Right lung (tissue), 5 donors: Measurements from ENCODE around the gene ATP6V0D1. TPM values are rescaled to one million over a fixed set of nuclear protein-coding genes. Genes with fewer than 3 reads are reported as not detected.
A peak's percentile ranks its signal among the peaks of the same experiment; 100 is the strongest.

Source experiments
- DNase-seq, 2 donors: peaks; one replicate each; pipeline ENCODE4 v3.0.0-alpha.2; 2013
- polyA plus RNA-seq, 5 donors: library from polyadenylated mRNA; unstranded; fragments of 120-200 nt; gene quantifications; one replicate each; pipeline versions ENCODE4 v1.2.1 to v1.2.3, GENCODE V29; 2013; ENCODE audit warnings: inconsistent platforms in 1 of 5, low replicate concordance in 1 of 5; ENCODE audit not compliant: insufficient read length in 5 of 5, insufficient read depth in 1 of 5

The ATP6V0D1 gene
- polyA plus RNA-seq, 5 donors: 44.5 to 73.4 (median 48.8) TPM

GRCh38 chr16:67445913-67446907, 34.7 kb downstream of the ATP6V0D1 start:
- peak; percentile 81 to 82 for DNase-seq

GRCh38 chr16:67445441-67445912, 35.5 kb downstream of the ATP6V0D1 start:
- DNase-seq: no peak

DNA sequence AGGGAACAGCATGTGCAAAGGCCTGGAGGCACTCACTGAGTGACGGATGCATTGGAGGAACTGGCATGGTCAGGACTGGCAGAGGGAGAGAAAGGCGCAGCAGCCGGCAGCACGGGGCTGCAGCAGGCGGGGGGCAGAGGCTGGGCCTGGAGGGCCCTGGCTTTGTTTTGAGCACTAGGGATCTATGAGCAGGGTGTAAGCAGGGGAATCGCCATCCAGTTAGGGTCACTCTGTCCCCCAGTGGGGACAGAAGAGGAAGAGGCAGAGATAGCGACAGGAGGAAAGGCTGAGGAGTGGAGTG, 35.9 kb downstream of the ATP6V0D1 start:
- DNase-seq: no peak

- DNase-seq: no peak
Measured at GRCh38 chr16:67444259-67445125, 36.5 kb downstream of the ATP6V0D1 start.

- DNase-seq: peak in 1 of 2 donors; percentile 52
Measured at GRCh38 chr16:67443265-67443664, 37.7 kb downstream of the ATP6V0D1 start.

- no peak for DNase-seq
Measured at GRCh38 chr16:67442581-67443255, 38.2 kb downstream of the ATP6V0D1 start.

GRCh38 chr16:67441907-67442306, 39.0 kb downstream of the ATP6V0D1 start:
- DNase-seq: peak in 1 of 2 donors; percentile 56

DNA sequence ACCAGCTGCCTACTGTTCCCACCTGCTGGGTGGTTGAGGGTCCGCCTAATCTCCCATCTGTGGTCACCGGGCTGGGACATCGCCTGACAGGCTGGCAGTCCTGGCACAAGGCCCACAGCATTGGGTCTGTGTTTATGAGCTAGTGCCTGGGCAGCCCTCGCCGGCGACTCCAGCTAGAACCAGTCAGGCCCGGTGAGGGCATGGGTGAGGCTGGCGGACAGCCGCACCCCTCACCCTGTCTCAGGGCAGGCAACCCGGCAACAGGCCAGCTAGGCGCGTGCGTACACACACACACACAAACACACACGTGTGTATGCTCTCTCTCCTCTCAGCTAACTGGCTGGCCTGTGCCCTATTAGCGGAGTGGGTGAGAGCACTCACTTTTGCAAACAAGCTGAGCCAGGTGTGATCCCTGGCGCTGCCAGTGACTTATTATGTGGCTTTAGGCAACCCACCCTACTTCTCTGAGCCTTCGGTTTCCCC, 39.6 kb downstream of the ATP6V0D1 start:
- peak; percentile 72 to 73 for DNase-seq

DNA sequence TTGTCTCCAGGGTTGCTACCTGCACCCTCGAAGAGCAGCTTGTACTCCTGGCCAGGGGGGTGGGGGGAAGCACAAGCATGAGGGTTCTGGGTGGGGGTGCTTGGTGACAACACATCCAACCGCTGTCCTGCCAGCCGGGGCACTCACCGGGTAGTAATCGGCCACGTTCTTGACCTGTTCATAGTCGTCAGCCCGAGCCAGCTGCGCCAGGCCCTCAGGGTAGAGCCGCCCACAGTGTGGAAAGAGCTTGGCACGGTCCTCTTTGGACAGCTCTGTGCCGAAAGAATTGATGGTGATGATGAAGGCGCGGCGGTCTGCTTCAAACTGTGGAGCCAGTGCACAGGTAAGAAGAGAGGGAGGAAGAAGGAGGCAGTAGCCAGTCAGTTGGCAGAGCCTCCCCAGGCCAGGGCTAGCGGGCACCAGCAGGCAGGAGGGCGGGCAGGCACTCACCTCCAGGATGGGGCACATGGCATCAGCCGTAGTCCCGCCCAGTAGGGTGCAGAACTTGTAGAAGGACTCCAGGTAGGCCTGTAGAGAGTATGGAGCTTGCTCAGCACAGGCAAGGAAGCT, 42.0 kb downstream of the ATP6V0D1 start:
- no peak for DNase-seq

DNA sequence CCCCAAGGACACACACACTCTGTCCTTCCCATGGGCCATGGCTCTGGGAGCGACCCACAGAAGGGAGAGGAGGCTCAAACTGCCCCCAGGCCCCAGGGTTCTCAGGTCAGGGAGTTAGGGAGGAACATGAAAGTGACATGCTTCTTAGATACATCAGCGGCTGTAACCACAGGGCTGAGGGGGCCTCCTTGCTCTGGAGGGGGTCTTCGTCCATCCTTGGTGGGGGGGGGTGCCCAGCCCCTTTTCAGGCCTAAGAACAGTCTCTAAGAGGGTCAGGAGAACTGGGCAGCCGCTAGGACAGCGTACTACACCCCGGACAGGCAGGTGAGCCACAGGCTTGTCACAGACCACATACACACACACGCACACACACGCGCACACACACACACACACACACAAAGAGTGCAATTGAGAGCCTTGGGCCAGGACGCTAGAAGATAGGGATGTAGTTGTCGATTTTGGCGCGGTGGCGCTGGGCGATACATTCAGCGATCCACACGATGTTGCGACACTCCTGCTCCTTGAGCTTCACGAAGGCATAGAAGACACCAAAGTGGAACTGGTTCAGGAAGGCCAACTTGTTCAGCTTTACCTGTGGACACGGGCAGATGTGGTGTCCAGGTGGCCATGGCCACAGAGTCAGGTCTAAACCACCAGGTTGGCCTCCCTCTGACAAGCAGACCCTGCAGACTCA, 42.7 kb downstream of the ATP6V0D1 start:
- DNase-seq: no peak

- DNase-seq: no peak
Measured at GRCh38 chr16:67437513-67437912, 43.4 kb downstream of the ATP6V0D1 start.

- no peak for DNase-seq
Measured at GRCh38 chr16:67436640-67437193, 44.2 kb downstream of the ATP6V0D1 start.

GRCh38 chr16:67435758-67436164, 45.2 kb downstream of the ATP6V0D1 start:
- no peak for DNase-seq

DNA sequence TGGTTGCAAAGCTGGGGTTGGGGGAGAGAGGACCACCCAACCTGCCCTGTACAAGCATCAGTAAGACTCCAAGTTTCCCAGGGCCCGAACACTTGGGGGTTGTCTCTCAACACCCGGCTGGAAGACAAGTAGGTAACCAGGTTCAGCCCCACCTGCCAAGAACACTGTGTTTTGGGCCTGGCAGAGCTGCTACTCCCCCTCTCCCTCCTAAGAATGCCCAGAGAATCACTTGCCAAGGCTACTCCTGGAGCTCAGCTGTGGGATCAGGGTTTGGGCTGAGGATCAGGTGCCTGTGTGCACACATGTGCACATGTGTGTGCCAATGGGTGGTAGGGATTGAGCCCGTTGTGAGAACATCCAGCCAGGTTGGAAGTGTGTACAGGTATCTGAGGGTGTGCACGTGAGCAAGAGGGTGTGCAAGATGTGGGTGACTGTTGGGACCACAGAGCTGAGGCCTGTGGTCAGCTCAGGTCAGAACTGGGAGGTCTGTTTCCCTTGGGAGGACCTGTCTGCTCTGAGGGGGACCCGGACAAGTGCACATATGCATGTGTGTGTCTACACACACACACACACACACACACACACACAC, 47.7 kb downstream of the ATP6V0D1 start:
- DNase-seq: no peak

DNA sequence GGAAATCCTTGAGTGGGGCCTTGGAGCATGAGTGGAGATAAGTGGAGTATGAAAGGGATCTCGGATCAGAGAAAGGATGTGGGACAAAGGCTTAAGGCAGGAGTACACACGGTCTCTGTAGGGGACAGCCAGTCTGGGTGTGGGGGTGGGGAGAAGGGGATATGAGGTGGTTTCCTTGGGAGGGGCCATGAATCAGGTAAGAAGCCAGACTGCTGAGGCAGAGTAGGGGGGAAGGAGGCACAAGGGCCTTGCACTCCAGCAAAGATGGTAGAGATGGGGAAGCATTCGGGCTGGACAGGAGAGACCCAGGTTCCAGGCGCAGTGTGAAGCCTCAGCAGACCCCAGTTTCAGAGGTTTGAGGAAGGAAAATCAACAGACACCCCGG, 48.5 kb downstream of the ATP6V0D1 start:
- no peak for DNase-seq

DNA sequence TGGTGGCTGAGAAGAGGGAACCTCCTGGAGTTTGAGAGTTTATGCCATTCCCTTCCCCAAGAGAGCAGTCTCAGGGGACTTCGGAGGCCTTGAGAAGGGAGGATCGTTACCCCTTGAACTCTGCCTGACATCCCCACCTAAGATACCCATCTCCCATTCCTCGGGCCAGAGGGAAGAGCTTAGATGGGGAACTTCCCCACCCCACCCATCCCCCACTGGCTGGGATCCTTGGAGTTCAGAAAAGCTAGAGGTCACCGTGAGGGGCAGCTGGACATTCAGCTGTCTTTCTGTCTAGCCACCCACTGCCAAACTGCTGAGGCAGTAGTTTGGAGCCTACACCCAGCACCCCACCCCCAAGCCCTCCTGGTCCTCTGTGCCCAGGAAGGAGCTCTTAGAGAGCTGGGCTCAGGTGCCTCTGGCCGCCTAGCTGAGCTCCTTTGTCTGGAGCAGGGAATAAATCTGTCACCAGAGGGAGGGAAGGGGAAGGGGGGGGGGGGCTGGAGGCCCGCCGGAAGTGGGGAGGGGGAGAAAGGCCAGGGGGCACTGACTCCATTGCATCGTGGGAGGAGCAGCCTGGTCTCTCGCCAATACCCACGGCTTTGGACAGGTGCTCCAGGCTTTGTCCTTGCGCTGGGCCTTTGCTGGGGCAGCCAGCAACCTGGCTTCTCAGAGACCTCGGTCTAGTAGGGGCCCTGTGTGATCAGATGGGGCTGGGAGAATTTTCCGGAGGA, 49.0 kb downstream of the ATP6V0D1 start:
- DNase-seq: no peak

- no peak for DNase-seq
Measured at GRCh38 chr16:67430977-67431774, 49.8 kb downstream of the ATP6V0D1 start, which contains the start of gene HSD11B2. HSD11B2 (plus strand) TSS chr16:67431121; CDS start chr16:67431249, 128 bp downstream.

DNA sequence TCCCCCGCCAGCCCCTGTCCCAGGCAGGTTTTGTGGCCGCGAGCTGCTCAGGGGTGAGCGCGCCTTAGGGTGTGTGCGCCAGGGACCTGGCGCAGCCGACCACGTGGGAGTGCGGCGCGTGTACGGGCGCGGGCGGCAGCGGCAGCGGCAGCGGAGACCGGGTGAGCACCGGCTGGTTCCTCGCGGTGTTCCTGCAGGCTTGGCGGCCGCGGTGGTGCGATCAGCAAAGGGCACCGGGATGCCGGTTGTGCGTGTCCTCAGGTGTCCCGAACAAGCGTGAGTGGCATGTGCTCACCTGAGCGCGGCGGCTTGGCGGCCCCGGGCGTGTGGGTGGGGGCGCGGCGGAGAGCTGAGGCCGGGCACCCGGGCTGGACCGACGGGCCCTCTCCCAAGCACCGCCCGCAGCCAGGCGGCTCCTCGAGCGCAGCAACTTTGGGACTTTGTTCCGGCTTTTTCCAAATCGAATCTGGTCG, 50.4 kb downstream of the ATP6V0D1 start:
- no peak for DNase-seq
